Activated effector memory CD4-positive, alpha-beta T cell treated with Interleukin-2 at 50 U/mL for 16 hours (primary cell): ENCODE data around the gene DRAP1.
"Not testable (repeated sequence)": the region's sequence is repeated elsewhere in the genome, so short reads cannot be mapped to it uniquely, and the experiment has no call there.

Experiments used
- DNase-seq: peaks from one replicate; pipeline ENCODE4 v3.0.0-alpha.2; 2020

The DRAP1 gene

GRCh38 chr11:65934014-65934413 is 14.8 kb downstream of the DRAP1 start:
- DNase-seq = no peak

GRCh38 chr11:65937766-65938165 is 18.5 kb downstream of the DRAP1 start:
- DNase-seq = no peak

- no peak for DNase-seq
These were observed 22.6 kb downstream of the DRAP1 start for GRCh38 chr11:65941720-65942310.

- no peak for DNase-seq
These were observed 23.3 kb downstream of the DRAP1 start for GRCh38 chr11:65942531-65942930.

- DNase-seq = no peak
These were observed 25.0 kb downstream of the DRAP1 start for GRCh38 chr11:65944191-65944590.

GRCh38 chr11:65944767-65945166 is 25.5 kb downstream of the DRAP1 start:
- no peak for DNase-seq

- no peak for DNase-seq
These were observed 26.2 kb downstream of the DRAP1 start, which contains the start of gene TSGA10IP for GRCh38 chr11:65945430-65945911. TSS of gene TSGA10IP (plus strand) at chr11:65945480. CDS start at chr11:65945676, 196 bp downstream.

- DNase-seq = no peak
These were observed 26.8 kb downstream of the DRAP1 start for GRCh38 chr11:65945941-65946558.

GRCh38 chr11:65946655-65947054 is 27.4 kb downstream of the DRAP1 start:
- no peak for DNase-seq

GRCh38 chr11:65947133-65947532 is 27.9 kb downstream of the DRAP1 start:
- DNase-seq = no peak

GRCh38 chr11:65947603-65948125 is 28.4 kb downstream of the DRAP1 start:
- DNase-seq = no peak

GRCh38 chr11:65950711-65951110 is 31.5 kb downstream of the DRAP1 start:
- not testable (repeated sequence) for DNase-seq

GRCh38 chr11:65951641-65952040 is 32.4 kb downstream of the DRAP1 start:
- not testable (repeated sequence) for DNase-seq

GRCh38 chr11:65952052-65952521 is 32.9 kb downstream of the DRAP1 start:
- DNase-seq = no peak

- DNase-seq = no peak
These were observed 34.2 kb downstream of the DRAP1 start for GRCh38 chr11:65953471-65953870.

- DNase-seq = no peak
These were observed 35.5 kb downstream of the DRAP1 start for GRCh38 chr11:65954771-65955170.

- DNase-seq = no peak
These were observed 39.1 kb downstream of the DRAP1 start for GRCh38 chr11:65958291-65958690.

- DNase-seq = no peak
These were observed 39.7 kb downstream of the DRAP1 start for GRCh38 chr11:65958774-65959420.

- no peak for DNase-seq
These were observed 41.6 kb downstream of the DRAP1 start for GRCh38 chr11:65960824-65961266.

GRCh38 chr11:65961267-65962140 is 42.3 kb downstream of the DRAP1 start, which contains the start of gene SART1:
TSS of gene SART1 (plus strand) at chr11:65961734. CDS start at chr11:65961781, 47 bp downstream.
- peak; percentile 92 for DNase-seq

GRCh38 chr11:65962141-65962564 is 42.9 kb downstream of the DRAP1 start:
- no peak for DNase-seq

- DNase-seq = no peak
These were observed 45.7 kb downstream of the DRAP1 start for GRCh38 chr11:65964906-65965305.
